Urothelium cell line (cell line): ENCODE measurements around the gene PIK3R1.
"Not testable (repeated sequence)": the region's sequence is repeated elsewhere in the genome, so short reads cannot be mapped to it uniquely, and the experiment has no call there.

Experiments
- DNase-seq: peaks from one replicate; pipeline ENCODE4 v3.0.0; 2011; ENCODE audit warnings: low spot score, mixed read lengths
- FAIRE-seq: peaks from 2 replicates; lab custom pipeline; 2011; peaks lifted over from hg19 to GRCh38; lab: Jason Lieb, UNC

Gene PIK3R1

DNA sequence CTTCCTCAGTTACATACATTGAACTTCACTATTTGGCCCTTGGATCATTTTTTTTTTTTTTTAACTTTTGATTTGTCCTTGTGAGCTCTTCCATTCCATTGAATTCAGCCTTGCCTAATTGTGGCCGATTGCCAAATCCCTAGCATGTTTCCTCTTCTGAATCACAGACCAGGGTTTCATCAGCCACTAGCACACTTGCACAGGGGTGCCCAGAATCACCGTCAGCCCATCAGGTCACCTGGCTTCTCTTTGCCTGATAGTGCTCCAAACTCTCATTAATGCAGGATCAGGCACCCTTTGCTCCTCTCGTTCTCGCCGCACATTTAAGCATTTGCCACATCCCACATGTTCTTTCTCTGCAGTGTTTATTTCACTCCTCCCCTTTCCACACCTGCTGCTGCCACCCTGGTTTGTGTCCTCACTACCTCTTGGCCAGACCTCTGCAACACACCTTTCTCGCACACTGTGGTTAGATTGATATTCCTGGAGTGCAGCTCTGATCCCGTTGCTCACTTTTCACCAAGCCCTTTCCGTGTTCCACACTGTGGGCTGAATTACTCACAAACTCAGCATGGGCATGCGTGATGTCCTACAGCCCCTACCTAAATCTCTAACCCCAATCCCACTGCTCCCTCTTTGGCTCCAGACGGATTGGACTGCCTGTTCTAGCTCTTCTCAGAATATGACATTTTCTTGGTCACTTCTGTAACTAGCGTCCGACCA is 9.8 kb downstream of the PIK3R1 start:
- DNase-seq (peak; percentile 54), FAIRE-seq (no peak)

DNA sequence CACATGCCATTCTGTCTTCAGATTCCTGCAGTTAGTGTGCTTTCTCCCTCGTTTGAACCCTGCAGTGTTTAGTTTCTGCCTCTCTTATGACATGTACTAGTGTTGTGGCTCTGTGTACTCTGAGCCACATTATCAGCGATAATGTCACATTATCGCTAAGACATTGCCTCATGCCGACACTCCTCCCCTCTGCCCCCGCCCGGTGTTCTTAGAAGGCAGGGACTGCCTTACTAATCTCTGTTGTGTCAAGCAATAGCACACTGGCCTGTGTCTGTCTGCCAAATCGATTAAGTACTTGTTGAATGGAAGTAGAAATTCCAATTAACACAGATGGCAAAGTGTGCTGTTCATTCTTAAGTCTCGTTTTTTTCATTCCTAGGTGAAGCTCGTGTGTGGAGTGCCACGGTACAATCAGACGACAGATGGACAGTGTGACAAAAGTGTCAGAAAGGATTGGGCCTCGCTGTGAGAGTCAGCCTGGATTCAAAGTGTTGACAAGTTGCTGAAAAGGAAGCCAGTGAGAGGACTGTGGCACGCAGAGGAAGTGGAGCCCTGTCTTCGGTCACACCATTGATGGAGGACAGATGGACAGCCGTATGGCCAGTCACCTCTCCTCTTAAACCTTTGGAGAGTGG is 10.5 kb downstream of the PIK3R1 start:
- DNase-seq (no peak), FAIRE-seq (no peak)

GRCh38 chr5:68226546-68227073 is 11.1 kb downstream of the PIK3R1 start:
- DNase-seq (no peak), FAIRE-seq (no peak)

DNA sequence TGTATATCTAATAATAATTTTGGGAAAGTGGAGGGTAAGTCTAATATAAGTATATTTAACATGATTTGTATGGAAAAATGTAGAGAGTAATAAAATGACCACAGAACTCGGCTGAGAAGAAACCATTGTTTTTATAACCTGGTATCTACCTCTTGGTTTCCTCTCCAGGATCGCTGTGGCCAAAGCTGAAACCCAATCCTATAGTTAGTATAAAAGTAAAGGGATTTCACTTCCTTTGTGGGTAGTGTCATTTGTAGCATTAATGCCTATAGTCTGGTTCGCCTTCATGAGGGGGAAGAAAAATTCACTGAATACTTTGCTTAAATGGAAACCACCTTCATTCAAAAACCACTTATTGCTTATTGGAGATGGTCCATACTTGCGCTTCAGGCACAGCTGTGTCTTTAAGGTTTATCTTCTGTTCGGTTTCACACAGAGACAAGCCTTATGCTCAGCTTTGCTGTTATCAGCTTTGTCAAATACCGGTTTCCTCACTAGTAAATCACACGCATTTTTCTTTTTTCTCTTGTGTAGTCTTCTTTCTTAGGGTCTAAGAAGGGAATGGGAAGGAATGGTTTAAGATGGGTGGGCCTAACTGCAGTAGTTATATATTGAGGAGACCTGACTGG is 12.1 kb downstream of the PIK3R1 start:
- DNase-seq (no peak), FAIRE-seq (no peak)

- no peak for FAIRE-seq
Measured at GRCh38 chr5:68229416-68229815, 13.9 kb downstream of the PIK3R1 start.

DNA sequence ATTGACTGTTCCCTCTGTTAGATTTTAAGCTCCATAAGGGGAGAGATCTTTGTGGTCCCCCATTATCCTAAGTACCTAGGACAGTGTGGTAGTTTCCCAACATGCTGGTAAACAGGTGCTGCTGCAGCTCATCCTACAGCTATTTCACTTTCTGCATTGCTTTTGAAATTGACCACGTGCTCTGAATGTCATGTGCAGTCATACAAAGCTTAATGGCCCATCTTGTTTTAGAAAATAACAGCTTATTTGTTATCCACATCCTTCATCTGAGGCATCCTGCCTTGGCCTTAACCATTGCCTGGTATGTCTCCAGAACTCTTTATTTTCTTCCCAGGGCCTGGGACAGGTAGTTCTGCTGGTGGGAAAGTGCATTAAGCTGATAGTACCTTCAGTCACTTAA is 14.7 kb downstream of the PIK3R1 start:
- DNase-seq (no peak), FAIRE-seq (no peak)

More at GRCh38 chr5:68229416-68229815, 13.9 kb downstream of the PIK3R1 start:
- DNase-seq = no peak

- no peak for FAIRE-seq
Measured at GRCh38 chr5:68231414-68232076, 16.0 kb downstream of the PIK3R1 start.

GRCh38 chr5:68232277-68232676 is 16.7 kb downstream of the PIK3R1 start:
- no peak for FAIRE-seq
- DNase-seq = no peak

More at GRCh38 chr5:68231414-68232076, 16.0 kb downstream of the PIK3R1 start:
- DNase-seq = no peak

DNA sequence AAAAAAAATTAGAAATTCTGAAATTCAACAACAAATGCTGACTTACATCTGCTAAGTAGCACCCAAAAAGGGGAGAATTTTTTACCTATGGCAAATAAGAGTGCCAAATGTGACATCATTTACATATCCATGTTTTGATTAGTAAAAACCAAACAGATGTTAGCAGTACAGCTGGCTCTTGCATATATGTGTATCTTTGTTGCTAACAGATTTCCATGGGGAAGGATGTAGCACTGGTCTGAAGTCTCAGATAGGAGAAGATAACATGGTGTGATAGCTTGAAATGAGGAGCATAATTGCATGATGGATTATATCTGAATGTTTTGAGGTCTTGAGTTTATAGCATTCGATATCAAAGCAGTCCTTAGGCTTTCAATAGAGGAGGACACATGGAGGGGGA is 17.5 kb downstream of the PIK3R1 start:
- DNase-seq (no peak), FAIRE-seq (no peak)

- not testable (repeated sequence) for FAIRE-seq, DNase-seq
Measured at GRCh38 chr5:68235229-68235628, 19.7 kb downstream of the PIK3R1 start.

GRCh38 chr5:68237715-68238114 is 22.2 kb downstream of the PIK3R1 start:
- FAIRE-seq = no peak
- DNase-seq = no peak

GRCh38 chr5:68239487-68239886 is 23.9 kb downstream of the PIK3R1 start:
- DNase-seq (no peak), FAIRE-seq (no peak)

GRCh38 chr5:68240202-68240601 is 24.6 kb downstream of the PIK3R1 start:
- no peak for DNase-seq

GRCh38 chr5:68240771-68241170 is 25.2 kb downstream of the PIK3R1 start:
- DNase-seq = no peak
- no peak for FAIRE-seq

More at GRCh38 chr5:68240202-68240601, 24.6 kb downstream of the PIK3R1 start:
- FAIRE-seq = no peak

DNA sequence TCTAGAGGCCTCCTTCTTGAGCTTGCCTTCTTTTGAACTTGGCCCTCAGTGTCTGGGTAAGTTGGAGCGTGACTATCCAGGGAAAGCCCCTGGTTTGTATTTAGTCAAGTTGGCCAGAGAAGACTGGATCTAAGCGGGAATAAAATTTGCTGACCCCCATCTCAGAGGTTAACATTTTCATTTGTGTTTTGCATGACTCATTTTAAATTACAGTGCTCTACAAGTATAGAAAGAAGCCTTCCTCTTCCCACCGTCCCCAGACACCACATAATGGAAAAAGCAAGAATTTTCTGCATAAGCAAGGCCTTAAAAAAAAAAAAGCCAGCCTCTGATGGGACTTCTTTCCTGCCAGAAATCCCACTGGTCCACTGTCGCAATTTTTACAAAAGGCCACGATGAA is 27.2 kb downstream of the PIK3R1 start:
- FAIRE-seq (no peak), DNase-seq (no peak)

GRCh38 chr5:68243251-68243650 is 27.7 kb downstream of the PIK3R1 start:
- FAIRE-seq (no peak), DNase-seq (no peak)

GRCh38 chr5:68243681-68244080 is 28.1 kb downstream of the PIK3R1 start:
- FAIRE-seq (no peak), DNase-seq (no peak)

DNA sequence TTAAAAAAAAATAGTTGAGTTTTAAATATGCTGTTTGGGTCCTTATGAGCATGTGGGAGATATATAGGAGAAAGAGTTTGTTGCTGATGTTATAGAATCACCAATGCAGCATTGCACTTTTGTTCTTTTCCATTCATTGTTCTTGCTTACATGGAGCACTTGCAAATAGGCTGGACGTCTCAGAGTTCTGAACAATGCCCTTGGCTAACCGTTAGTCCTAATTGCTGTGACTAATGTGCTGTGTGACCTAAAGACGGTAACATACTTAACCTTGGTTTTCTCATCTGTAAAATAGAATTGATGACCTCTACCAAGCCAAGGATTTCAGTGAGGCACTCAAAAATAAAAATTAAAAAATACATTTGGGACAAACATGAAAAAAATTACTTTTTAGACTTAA is 29.8 kb downstream of the PIK3R1 start:
- DNase-seq = no peak
- no peak for FAIRE-seq

DNA sequence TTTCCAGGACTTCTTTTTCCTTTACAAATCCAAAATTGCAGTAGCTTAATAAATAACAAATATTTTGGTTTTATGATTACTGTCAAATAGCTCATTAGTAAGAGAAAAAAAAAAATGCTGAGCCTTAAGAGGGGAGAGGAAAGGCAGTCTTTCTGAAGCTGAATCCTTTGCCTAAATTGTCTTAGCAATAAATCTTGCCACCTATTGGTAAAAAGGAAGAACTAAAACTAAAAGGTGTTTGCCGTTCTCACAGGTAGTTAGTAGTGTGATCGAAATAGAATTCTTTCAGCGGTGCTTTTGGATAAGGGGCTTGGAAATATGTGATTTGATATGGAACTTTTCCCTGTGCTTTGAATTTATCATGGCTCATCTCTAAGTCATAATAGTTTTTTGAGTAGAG is 31.2 kb downstream of the PIK3R1 start:
- DNase-seq (no peak), FAIRE-seq (no peak)

DNA sequence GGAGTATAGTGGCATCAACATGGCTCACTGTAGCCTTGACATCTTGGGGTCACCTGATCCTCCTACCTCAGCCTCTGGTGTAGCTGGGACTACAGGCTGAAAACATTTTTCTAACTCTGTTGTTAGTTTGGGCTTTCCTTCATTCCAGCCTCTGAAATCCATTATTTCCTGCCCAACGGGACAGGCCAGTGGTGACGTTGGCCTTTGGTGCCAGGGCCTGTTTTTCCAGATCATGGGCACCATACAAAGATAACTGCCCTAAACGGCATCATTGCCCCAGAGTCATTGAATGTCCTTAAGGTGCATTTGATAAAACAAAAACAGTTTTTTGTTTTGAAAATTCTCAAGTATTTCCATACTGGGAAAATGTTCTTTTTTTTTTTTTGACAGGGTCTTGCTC is 32.1 kb downstream of the PIK3R1 start:
- FAIRE-seq (no peak), DNase-seq (no peak)

- no peak for FAIRE-seq
- DNase-seq = no peak
Measured at GRCh38 chr5:68248896-68249295, 33.3 kb downstream of the PIK3R1 start.
